ENCODE measurements around the gene CNOT10.
"Not testable (repeated sequence)": the region's sequence is repeated elsewhere in the genome, so short reads cannot be mapped to it uniquely, and the experiment has no call there.

The CNOT10 gene

GRCh38 chr3:32684800-32685542 lies at the start of gene CNOT10:
Gene CNOT10 (plus strand): TSS chr3:32685188. CDS start chr3:32685461, 273 bp downstream.
- DNase-seq = peak; percentile 97

- DNase-seq = no peak
Observed at GRCh38 chr3:32640939-32641338, 44.0 kb upstream of the CNOT10 start.

- no peak for DNase-seq
Observed at GRCh38 chr3:32641356-32641755, 43.6 kb upstream of the CNOT10 start.

GRCh38 chr3:32643354-32643753 lies 41.6 kb upstream of the CNOT10 start:
- no peak for DNase-seq

- no peak for DNase-seq
Observed at GRCh38 chr3:32643816-32644215, 41.2 kb upstream of the CNOT10 start.

GRCh38 chr3:32644380-32644779 lies 40.6 kb upstream of the CNOT10 start:
- DNase-seq = no peak

GRCh38 chr3:32646761-32647160 lies 38.2 kb upstream of the CNOT10 start:
- DNase-seq = no peak

GRCh38 chr3:32652337-32653100 lies 32.5 kb upstream of the CNOT10 start:
- DNase-seq = not testable (repeated sequence)

- DNase-seq = no peak
Observed at GRCh38 chr3:32655167-32655566, 29.8 kb upstream of the CNOT10 start.

- no peak for DNase-seq
Observed at GRCh38 chr3:32660634-32661033, 24.4 kb upstream of the CNOT10 start.

GRCh38 chr3:32662647-32663046 lies 22.3 kb upstream of the CNOT10 start:
- DNase-seq = no peak

GRCh38 chr3:32664630-32665075 lies 20.3 kb upstream of the CNOT10 start:
- DNase-seq = not testable (repeated sequence)

GRCh38 chr3:32667072-32667582 lies 17.9 kb upstream of the CNOT10 start:
- DNase-seq = no peak

- DNase-seq = not testable (repeated sequence)
Observed at GRCh38 chr3:32669226-32669625, 15.8 kb upstream of the CNOT10 start.

GRCh38 chr3:32673730-32674129 lies 11.3 kb upstream of the CNOT10 start:
- not testable (repeated sequence) for DNase-seq

- no peak for DNase-seq
Observed at GRCh38 chr3:32675164-32675563, 9.8 kb upstream of the CNOT10 start.

- DNase-seq = no peak
Observed at GRCh38 chr3:32675650-32676049, 9.3 kb upstream of the CNOT10 start.

- no peak for DNase-seq
Observed at GRCh38 chr3:32681811-32682210, 3.2 kb upstream of the CNOT10 start.

GRCh38 chr3:32684029-32684799 lies 774 bp upstream of the CNOT10 start:
- no peak for DNase-seq

GRCh38 chr3:32685543-32686185 lies 676 bp downstream of the CNOT10 start:
- DNase-seq = no peak

- no peak for DNase-seq
Observed at GRCh38 chr3:32686713-32687112, 1.7 kb downstream of the CNOT10 start.

- no peak for DNase-seq
Observed at GRCh38 chr3:32691847-32692246, 6.9 kb downstream of the CNOT10 start.

- no peak for DNase-seq
Observed at GRCh38 chr3:32696523-32696922, 11.5 kb downstream of the CNOT10 start.
